ENCODE results near the gene NABP1.

The NABP1 gene

DNA sequence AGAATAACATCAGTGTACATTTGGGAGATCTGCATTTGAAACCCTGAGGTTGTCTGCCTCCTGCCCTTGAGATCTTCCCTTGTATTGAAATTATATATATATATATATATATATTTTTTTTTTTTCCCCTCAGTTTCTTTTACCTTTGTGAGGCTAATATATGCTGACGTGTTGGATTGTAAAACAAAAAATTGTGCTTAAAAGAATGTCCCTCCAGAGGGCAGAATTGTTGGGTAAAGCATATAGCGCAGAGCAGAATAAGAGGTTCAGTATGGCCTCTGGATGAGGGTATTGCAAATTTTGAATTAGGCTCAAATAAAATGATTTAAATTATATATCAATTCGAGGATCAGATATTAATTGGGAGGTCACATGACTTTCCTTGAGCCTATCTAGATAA is 12.4 kb downstream of the NABP1 start:
- Histone ChIP-seq H3K27ac (replicated peaks) (peak overlapping the region; percentile 11; the same call in 1 of the 2 replicates), H3K27me3 (ENCODE audit: insufficient read depth, poor library complexity, severe bottlenecking) (no peaks in the 10 kb centered on the region), H3K4me3 (replicated peaks; ENCODE audit: insufficient read depth, low read length) (no peak overlapping the region)
- no peak for DNase-seq (ENCODE audit: low read depth in 1 of 2, low spot score in 1 of 2)
- TF ChIP-seq SPI1 (IDR thresholded peaks at IDR 0.05; ENCODE audit: borderline replicate concordance, low read depth): no peak
- TF ChIP-seq, protein P1, sequence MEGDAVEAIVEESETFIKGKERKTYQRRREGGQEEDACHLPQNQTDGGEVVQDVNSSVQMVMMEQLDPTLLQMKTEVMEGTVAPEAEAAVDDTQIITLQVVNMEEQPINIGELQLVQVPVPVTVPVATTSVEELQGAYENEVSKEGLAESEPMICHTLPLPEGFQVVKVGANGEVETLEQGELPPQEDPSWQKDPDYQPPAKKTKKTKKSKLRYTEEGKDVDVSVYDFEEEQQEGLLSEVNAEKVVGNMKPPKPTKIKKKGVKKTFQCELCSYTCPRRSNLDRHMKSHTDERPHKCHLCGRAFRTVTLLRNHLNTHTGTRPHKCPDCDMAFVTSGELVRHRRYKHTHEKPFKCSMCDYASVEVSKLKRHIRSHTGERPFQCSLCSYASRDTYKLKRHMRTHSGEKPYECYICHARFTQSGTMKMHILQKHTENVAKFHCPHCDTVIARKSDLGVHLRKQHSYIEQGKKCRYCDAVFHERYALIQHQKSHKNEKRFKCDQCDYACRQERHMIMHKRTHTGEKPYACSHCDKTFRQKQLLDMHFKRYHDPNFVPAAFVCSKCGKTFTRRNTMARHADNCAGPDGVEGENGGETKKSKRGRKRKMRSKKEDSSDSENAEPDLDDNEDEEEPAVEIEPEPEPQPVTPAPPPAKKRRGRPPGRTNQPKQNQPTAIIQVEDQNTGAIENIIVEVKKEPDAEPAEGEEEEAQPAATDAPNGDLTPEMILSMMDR (IDR thresholded peaks at IDR 0.05; ENCODE audit: insufficient read depth, low read length): no peak
- no peak for TF ChIP-seq GABPA (IDR thresholded peaks at IDR 0.05; ENCODE audit: low read depth)
- TF ChIP-seq REST (IDR thresholded peaks at IDR 0.05; ENCODE audit: insufficient replicate concordance, low read depth): no peak
- no peak for TF ChIP-seq POLR2AphosphoS5 (IDR thresholded peaks at IDR 0.05; ENCODE audit: low read depth)

DNA sequence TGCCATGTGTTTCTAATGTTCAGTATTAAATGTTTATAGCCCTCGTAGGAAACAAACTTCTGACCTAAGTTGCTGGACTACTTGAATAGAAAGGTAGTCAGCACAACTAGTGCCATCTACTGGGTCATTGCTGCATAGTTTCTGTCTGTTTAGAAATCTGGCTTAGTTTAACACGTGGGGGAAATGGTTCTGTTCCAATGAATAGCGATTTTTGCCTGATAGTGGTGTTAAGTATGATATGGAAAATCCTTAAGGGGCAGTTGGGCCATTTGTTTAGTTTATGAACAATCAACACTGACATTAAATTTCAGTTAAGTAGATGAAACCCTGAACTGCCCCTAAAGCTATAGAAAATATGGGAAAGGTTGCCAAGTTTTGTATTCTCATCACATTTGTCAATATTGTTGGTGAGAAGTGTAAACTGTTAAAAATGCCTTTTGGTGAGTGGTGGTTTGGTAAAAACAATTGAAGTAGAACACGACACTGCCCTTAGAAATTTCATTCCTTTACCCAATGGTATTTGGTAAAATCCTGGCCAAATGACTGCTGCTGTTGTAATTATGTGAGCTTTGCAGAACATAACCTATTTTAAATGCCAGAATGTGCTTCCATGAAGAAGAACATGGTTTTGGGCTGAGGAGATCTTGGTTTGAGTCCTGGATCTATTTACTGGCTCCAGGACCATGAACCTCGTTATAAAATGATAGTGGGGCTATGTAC is 13.2 kb downstream of the NABP1 start:
- Histone ChIP-seq H3K4me3 (replicated peaks; ENCODE audit: insufficient read depth, low read length) (no peak overlapping the region), H3K27ac (replicated peaks) (no peak overlapping the region; the same call in 1 of the 2 replicates), H3K27me3 (ENCODE audit: insufficient read depth, poor library complexity, severe bottlenecking) (no peaks in the 10 kb centered on the region)
- no peak for TF ChIP-seq GABPA (IDR thresholded peaks at IDR 0.05; ENCODE audit: low read depth)
- TF ChIP-seq, protein P1 (IDR thresholded peaks at IDR 0.05; ENCODE audit: insufficient read depth, low read length): peak; percentile 74
- TF ChIP-seq POLR2AphosphoS5 (IDR thresholded peaks at IDR 0.05; ENCODE audit: low read depth): peak; percentile 12; the same call in 1 of the 2 replicates
- peak; percentile 41 to 61 for DNase-seq (ENCODE audit: low read depth in 1 of 2, low spot score in 1 of 2)

DNA sequence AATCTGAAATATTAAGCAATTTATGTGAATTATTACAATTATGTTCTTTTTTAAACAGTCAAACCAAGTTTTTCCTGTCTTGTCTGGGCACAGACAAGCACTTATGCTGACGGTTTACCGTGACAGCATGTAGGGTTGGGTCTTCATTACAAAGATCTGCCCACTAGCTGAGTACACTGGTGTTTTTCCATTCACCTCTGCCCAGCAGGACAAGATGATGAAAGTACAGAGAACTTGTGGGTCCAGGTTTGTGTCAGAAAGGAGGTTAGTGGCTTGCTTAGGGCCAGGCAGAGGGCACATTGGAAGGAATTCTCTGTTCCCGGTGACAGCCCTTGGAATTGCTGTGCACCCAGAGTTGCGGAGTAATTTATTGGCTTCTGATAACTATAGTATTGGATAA is 14.0 kb downstream of the NABP1 start:
- H3K27ac ChIP-seq (replicated peaks): no peak overlapping the region
- no peak for DNase-seq (ENCODE audit: low read depth in 1 of 2, low spot score in 1 of 2)

More for the DNA sequence above, 14.0 kb downstream of the NABP1 start:
- Histone ChIP-seq H3K4me3 (replicated peaks; ENCODE audit: insufficient read depth, low read length) (no peak overlapping the region), H3K27me3 (ENCODE audit: insufficient read depth, poor library complexity, severe bottlenecking) (no peaks in the 10 kb centered on the region)
- TF ChIP-seq REST (IDR thresholded peaks at IDR 0.05; ENCODE audit: insufficient replicate concordance, low read depth) (no peak), SPI1 (IDR thresholded peaks at IDR 0.05; ENCODE audit: borderline replicate concordance, low read depth) (no peak), POLR2AphosphoS5 (IDR thresholded peaks at IDR 0.05; ENCODE audit: low read depth) (no peak), GABPA (IDR thresholded peaks at IDR 0.05; ENCODE audit: low read depth) (no peak)
- TF ChIP-seq, protein P1 (IDR thresholded peaks at IDR 0.05; ENCODE audit: insufficient read depth, low read length): no peak
